Trophoblast cell (in vitro differentiated cells and primary cell): ENCODE data around the gene TTLL1.
A peak's percentile ranks its signal among the peaks of the same experiment; 100 is the strongest.
"Not testable (repeated sequence)": the region's sequence is repeated elsewhere in the genome, so short reads cannot be mapped to it uniquely, and the experiment has no call there.

Experiments used
- DNase-seq, 2 donors: peaks; one replicate each; pipeline ENCODE4 v3.0.0-alpha.2; 2016
- H2AFZ ChIP-seq: 2 replicates; pipeline ENCODE4 v1.6.1; 2013; ENCODE audit warnings: low read length, moderate library complexity, mild to moderate bottlenecking; ENCODE audit not compliant: insufficient read depth, poor library complexity
- H2AK5ac ChIP-seq: 2 replicates; pipeline ENCODE4 v1.6.1; 2013; ENCODE audit warnings: mild to moderate bottlenecking, low read length
- H2BK120ac ChIP-seq: 2 replicates; pipeline ENCODE4 v1.6.1; 2013; ENCODE audit warnings: low read length, mild to moderate bottlenecking, moderate library complexity; ENCODE audit not compliant: insufficient read depth, poor library complexity
- H2BK12ac ChIP-seq: 2 replicates; pipeline ENCODE4 v1.6.1; 2013; ENCODE audit warnings: mild to moderate bottlenecking, low read length, moderate library complexity
- H2BK5ac ChIP-seq: 2 replicates; pipeline ENCODE4 v1.6.1; 2013; ENCODE audit warnings: low read length, low read depth, moderate library complexity, mild to moderate bottlenecking; ENCODE audit not compliant: poor library complexity
- H3K14ac ChIP-seq: 2 replicates; pipeline ENCODE4 v1.6.1; 2013; ENCODE audit warnings: mild to moderate bottlenecking, low read length
- H3K18ac ChIP-seq: 2 replicates; pipeline ENCODE4 v1.6.1; 2013; ENCODE audit warnings: mild to moderate bottlenecking, low read length
- H3K23ac ChIP-seq: 2 replicates; pipeline ENCODE4 v1.6.1; 2013; ENCODE audit warnings: low read length
- H3K27ac ChIP-seq: 2 replicates; pipeline ENCODE4 v1.5.1; 2013; ENCODE audit warnings: low read depth, mild to moderate bottlenecking, inconsistent platforms, low read length, moderate library complexity
- H3K27me3 ChIP-seq: 2 replicates; pipeline ENCODE4 v1.6.1; 2013; ENCODE audit warnings: inconsistent platforms, mild to moderate bottlenecking, low read length, moderate library complexity; ENCODE audit not compliant: insufficient read depth
- H3K36me3 ChIP-seq, 2 experiments: 1 replicate in 1 of 2; 2 replicates in 1 of 2; pipeline ENCODE4 v1.6.1; 2013; ENCODE audit warnings: low read length in 2 of 2, mild to moderate bottlenecking in 2 of 2, moderate library complexity in 1 of 2; ENCODE audit not compliant: insufficient read depth in 2 of 2, control insufficient read depth in 1 of 2
- H3K4ac ChIP-seq: 2 replicates; pipeline ENCODE4 v1.6.1; 2013; ENCODE audit warnings: low read depth, mild to moderate bottlenecking, low read length, moderate library complexity
- H3K4me1 ChIP-seq, 2 experiments: 1 replicate in 1 of 2; 2 replicates in 1 of 2; pipeline ENCODE4 v1.6.1; 2013; ENCODE audit warnings: low read length in 2 of 2, mild to moderate bottlenecking in 2 of 2, moderate library complexity in 1 of 2; ENCODE audit not compliant: insufficient read depth in 2 of 2, control insufficient read depth in 1 of 2
- H3K4me2 ChIP-seq: 2 replicates; pipeline ENCODE4 v1.6.1; 2013; ENCODE audit warnings: inconsistent platforms, mild to moderate bottlenecking, low read length, moderate library complexity
- H3K4me3 ChIP-seq: 2 replicates; pipeline ENCODE4 v1.5.1; 2013; ENCODE audit warnings: mild to moderate bottlenecking, low read depth, low read length, inconsistent platforms
- H3K79me1 ChIP-seq: one replicate; pipeline ENCODE4 v1.6.1; 2013; ENCODE audit warnings: low read length
- H3K79me2 ChIP-seq: 2 replicates; pipeline ENCODE4 v1.6.1; 2013; ENCODE audit warnings: low read length, mild to moderate bottlenecking; ENCODE audit not compliant: control insufficient read depth, insufficient read depth, poor library complexity
- H3K9ac ChIP-seq: 2 replicates; pipeline ENCODE4 v1.6.1; 2013; ENCODE audit warnings: mild to moderate bottlenecking, low read length
- H3K9me3 ChIP-seq: 2 replicates; pipeline ENCODE4 v1.6.1; 2013; ENCODE audit warnings: low read depth, mild to moderate bottlenecking, control low read depth, inconsistent platforms, low read length; ENCODE audit not compliant: insufficient read depth
- H4K12ac ChIP-seq: 2 replicates; pipeline ENCODE4 v1.6.1; 2013; ENCODE audit warnings: low read depth, mild to moderate bottlenecking, low read length, moderate library complexity
- H4K8ac ChIP-seq: 2 replicates; pipeline ENCODE4 v1.6.1; 2013; ENCODE audit warnings: low read depth, mild to moderate bottlenecking, low read length, moderate library complexity
- H4K91ac ChIP-seq: one replicate; pipeline ENCODE4 v1.6.1; 2013; ENCODE audit warnings: low read depth, mild to moderate bottlenecking, low read length, moderate library complexity
- WGBS: extraction: QIAGEN DNeasy Blood & Tissue Kit; methylation state at CpG from one replicate; pipeline ENCODE4 v1.1.7; 2013; ENCODE audit warnings: missing lambda C conversion rate; ENCODE audit not compliant: insufficient read length, insufficient coverage; ENCODE audit errors: extremely low coverage; 5-methylcytosine and 5-hydroxymethylcytosine counted together

TTLL1 gene

DNA sequence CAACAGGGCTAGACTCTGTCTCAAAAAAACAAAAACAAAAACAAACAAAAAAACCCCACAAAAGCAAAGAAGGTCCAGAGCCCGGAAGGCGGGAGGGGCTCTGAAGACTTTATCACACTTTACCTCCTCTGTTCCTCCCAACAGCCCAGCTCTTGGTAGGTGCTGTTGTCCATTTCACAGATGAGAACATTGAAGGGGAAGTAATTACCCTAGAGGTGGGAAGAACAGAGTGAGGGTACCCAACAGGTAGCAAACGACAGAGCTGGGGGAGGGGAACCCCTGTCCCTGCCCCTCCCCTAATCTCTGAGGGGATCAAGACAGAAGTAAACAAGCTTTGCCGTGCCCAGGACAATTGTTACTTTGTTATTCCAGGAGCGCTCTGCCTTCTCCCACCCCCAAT, 20.3 kb upstream of the TTLL1 start:
- Histone ChIP-seq H3K79me1 (no peaks in the 10 kb centered on the region), H3K9me3 (no peaks in the 10 kb centered on the region), H3K4me1 (peaks cover 3 to 9% of the 10 kb centered on the region in 2 experiments), H2AK5ac (no peak overlapping the region), H3K23ac (no peak overlapping the region), H3K27ac (no peak overlapping the region), H4K12ac (no peak overlapping the region), H3K36me3 (no peaks in the 10 kb centered on the region), H3K14ac (no peak overlapping the region), H3K4ac (no peak overlapping the region), H4K8ac (no peak overlapping the region), H3K27me3 (peaks cover 25% of the 10 kb centered on the region), H2BK120ac (no peak overlapping the region), H3K9ac (no peak overlapping the region), H2BK5ac (no peak overlapping the region), H2BK12ac (no peak overlapping the region), H3K18ac (no peak overlapping the region), H4K91ac (no peak overlapping the region), H2AFZ (no peak overlapping the region), H3K4me2 (no peak overlapping the region), H3K4me3 (no peak overlapping the region), H3K79me2 (no peaks in the 10 kb centered on the region)
- no CpG with 5 or more reads among the region's 5 CpGs for WGBS
- DNase-seq = no peak

DNA sequence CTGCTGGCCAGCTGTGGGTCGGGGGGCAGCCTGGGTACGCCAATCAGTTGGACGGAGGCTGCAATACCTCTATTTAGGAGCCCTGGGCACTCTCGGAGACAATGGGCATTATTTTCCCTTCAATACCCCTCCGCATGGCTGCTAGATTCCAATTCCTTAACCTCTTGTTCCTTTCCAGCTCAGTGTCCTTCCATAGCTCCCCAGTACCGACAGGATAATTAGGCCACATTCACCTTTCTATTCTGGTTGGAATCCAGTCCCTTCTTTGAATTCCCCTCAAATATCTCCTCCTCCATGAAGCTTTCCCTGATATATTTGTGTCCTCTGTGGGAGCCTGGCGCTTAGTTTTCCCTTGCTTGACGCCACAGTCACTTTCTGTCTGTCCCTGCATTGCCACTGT, 17.1 kb upstream of the TTLL1 start:
- Histone ChIP-seq H2BK120ac (no peak overlapping the region), H2BK5ac (no peak overlapping the region), H3K9ac (no peak overlapping the region), H4K8ac (no peak overlapping the region), H3K79me1 (peaks cover 3% of the 10 kb centered on the region), H3K4me2 (no peak overlapping the region), H3K79me2 (no peaks in the 10 kb centered on the region), H3K23ac (no peak overlapping the region), H2BK12ac (peak overlapping the region; percentile 12), H3K4ac (no peak overlapping the region), H3K4me1 (peaks cover 10 to 18% of the 10 kb centered on the region in 2 experiments), H4K91ac (no peak overlapping the region), H2AFZ (no peak overlapping the region), H3K14ac (no peak overlapping the region), H3K18ac (no peak overlapping the region), H3K27ac (no peak overlapping the region), H3K9me3 (no peaks in the 10 kb centered on the region), H3K27me3 (peaks cover 18% of the 10 kb centered on the region), H4K12ac (no peak overlapping the region), H2AK5ac (no peak overlapping the region), H3K36me3 (no peaks in the 10 kb centered on the region), H3K4me3 (no peak overlapping the region)
- no peak for DNase-seq
- no CpG with 5 or more reads among the region's 8 CpGs for WGBS

DNA sequence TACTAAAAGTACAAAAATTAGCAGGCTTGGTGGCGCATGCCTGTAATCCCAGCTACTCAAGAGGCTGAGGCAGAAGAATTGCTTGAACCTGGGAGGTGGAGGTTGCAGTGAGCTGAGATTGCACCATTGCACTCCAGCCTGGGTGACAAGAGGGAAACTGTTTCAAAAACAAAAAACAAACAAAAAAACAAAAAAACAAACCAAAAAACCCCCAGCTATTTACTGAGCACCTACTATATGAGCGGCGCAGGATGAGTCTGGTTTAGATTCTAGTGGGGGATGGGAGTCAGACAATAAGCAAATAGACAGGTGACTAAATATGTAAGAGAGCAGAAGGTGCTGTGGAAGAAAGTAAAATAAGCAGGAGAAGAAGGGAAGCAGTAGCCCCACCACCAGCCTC, 15.8 kb upstream of the TTLL1 start:
- WGBS = no CpG with 5 or more reads among the region's 3 CpGs
- peaks cover 15 to 20% of the 10 kb centered on the region in 2 experiments for H3K4me1 ChIP-seq
- H3K4me2 ChIP-seq, H3K9ac ChIP-seq, H3K23ac ChIP-seq, H3K14ac ChIP-seq, H3K36me3 ChIP-seq, H4K12ac ChIP-seq, H2BK120ac ChIP-seq, H3K79me2 ChIP-seq, H2AFZ ChIP-seq, H3K9me3 ChIP-seq, H3K4ac ChIP-seq, H2BK12ac ChIP-seq, H3K27me3 ChIP-seq, H3K79me1 ChIP-seq, H4K8ac ChIP-seq, H2BK5ac ChIP-seq, DNase-seq, H3K18ac ChIP-seq, H2AK5ac ChIP-seq, H3K4me3 ChIP-seq, H3K27ac ChIP-seq, H4K91ac ChIP-seq: not testable (repeated sequence)

- not testable (repeated sequence) for H4K8ac ChIP-seq, H3K79me2 ChIP-seq, H4K12ac ChIP-seq, H3K23ac ChIP-seq, H3K4me3 ChIP-seq, DNase-seq, H4K91ac ChIP-seq, H3K27me3 ChIP-seq, H2AK5ac ChIP-seq, H3K9me3 ChIP-seq, H3K79me1 ChIP-seq, H3K18ac ChIP-seq, H2BK5ac ChIP-seq, H2BK120ac ChIP-seq, H3K36me3 ChIP-seq, H3K9ac ChIP-seq, H3K4ac ChIP-seq, H3K14ac ChIP-seq, H2BK12ac ChIP-seq, H2AFZ ChIP-seq
- Histone ChIP-seq H3K4me1 (peaks cover 17 to 20% of the 10 kb centered on the region in 2 experiments), H3K27ac (peak overlapping the region; percentile 16), H3K4me2 (peak overlapping the region; percentile 7)
- WGBS = no CpG with 5 or more reads among the region's 15 CpGs
These were observed 14.9 kb upstream of the TTLL1 start for GRCh38 chr22:43104056-43104625.
